ENCODE data around the gene MYH9.
A peak's percentile ranks its signal among the peaks of the same experiment; 100 is the strongest.

The MYH9 gene

DNA sequence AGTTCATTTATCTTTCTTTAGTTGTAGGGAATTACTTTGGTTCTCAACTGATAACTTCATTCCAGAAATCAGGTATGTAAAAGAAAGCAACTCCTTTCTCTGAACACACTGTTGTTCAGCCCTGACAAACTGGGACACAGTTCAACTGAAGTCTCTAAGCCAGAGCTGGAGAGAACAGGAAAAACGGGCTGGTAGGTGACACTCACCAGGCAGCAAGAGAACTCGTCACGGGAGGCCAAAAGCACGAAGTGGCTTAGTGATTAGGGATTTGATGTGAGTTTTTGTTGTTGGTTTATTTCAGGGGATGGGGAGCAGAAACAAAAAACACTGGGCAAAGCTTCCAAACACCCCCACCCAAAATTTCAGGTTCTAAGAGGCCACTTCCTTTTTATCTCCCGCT lies 54.1 kb downstream of the MYH9 start:
- TF ChIP-seq, protein P1, sequence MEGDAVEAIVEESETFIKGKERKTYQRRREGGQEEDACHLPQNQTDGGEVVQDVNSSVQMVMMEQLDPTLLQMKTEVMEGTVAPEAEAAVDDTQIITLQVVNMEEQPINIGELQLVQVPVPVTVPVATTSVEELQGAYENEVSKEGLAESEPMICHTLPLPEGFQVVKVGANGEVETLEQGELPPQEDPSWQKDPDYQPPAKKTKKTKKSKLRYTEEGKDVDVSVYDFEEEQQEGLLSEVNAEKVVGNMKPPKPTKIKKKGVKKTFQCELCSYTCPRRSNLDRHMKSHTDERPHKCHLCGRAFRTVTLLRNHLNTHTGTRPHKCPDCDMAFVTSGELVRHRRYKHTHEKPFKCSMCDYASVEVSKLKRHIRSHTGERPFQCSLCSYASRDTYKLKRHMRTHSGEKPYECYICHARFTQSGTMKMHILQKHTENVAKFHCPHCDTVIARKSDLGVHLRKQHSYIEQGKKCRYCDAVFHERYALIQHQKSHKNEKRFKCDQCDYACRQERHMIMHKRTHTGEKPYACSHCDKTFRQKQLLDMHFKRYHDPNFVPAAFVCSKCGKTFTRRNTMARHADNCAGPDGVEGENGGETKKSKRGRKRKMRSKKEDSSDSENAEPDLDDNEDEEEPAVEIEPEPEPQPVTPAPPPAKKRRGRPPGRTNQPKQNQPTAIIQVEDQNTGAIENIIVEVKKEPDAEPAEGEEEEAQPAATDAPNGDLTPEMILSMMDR (IDR thresholded peaks at IDR 0.05; ENCODE audit: insufficient read depth, low read length, poor library complexity, severe bottlenecking), result no peak
- H3K4me3 ChIP-seq (replicated peaks; ENCODE audit: low read depth, low read length), result no peak overlapping the region
- H3K27me3 ChIP-seq (replicated peaks; ENCODE audit: control insufficient read depth, insufficient read depth, low read length), result no peaks in the 10 kb centered on the region
- H3K36me3 ChIP-seq (ENCODE audit: control insufficient read depth, insufficient read depth, low read length), result peaks cover 27% of the 10 kb centered on the region
- no peak for DNase-seq (ENCODE audit: extremely low read depth, insufficient read length)

DNA sequence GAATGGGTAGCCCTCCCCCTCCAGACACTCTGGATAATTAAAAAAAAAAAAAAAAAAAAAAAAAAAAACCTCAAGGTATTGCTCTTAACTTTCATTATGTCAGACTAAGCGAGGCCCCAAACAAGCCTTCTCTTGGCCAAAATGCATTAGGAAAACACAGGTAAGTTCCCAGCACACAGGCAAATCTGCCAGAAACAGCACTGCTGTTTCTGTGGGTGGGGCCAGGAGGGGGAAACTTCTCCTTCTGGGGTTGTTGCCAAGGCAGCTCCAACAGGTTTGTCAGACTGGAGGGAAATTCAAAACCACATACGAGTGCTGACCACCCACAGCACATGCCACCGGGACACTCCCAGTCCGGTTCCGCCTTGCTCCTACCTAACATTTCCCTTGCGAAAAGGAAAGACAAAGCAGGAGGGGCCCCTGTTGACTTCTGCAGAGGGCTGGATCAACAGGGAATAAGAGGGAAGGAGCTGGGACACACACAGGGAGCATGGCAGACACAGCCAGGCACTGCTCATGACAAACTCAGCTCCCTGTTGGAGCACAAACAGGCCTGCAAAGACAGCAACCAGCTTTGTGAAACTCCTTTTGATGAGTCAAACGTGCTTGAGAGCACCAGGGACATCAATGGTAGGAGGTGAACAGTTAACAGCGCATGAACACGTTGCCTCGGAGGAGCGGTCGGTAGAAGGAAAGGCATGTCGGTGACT lies 55.0 kb downstream of the MYH9 start:
- peak; percentile 72 for DNase-seq (ENCODE audit: extremely low read depth, insufficient read length)
- H3K36me3 ChIP-seq (ENCODE audit: control insufficient read depth, insufficient read depth, low read length), result peaks cover 31% of the 10 kb centered on the region
- peak overlapping the region; percentile 33 for H3K4me3 ChIP-seq (replicated peaks; ENCODE audit: low read depth, low read length)
- TF ChIP-seq, protein P1 (IDR thresholded peaks at IDR 0.05; ENCODE audit: insufficient read depth, low read length, poor library complexity, severe bottlenecking), result no peak
- no peaks in the 10 kb centered on the region for H3K27me3 ChIP-seq (replicated peaks; ENCODE audit: control insufficient read depth, insufficient read depth, low read length)

DNA sequence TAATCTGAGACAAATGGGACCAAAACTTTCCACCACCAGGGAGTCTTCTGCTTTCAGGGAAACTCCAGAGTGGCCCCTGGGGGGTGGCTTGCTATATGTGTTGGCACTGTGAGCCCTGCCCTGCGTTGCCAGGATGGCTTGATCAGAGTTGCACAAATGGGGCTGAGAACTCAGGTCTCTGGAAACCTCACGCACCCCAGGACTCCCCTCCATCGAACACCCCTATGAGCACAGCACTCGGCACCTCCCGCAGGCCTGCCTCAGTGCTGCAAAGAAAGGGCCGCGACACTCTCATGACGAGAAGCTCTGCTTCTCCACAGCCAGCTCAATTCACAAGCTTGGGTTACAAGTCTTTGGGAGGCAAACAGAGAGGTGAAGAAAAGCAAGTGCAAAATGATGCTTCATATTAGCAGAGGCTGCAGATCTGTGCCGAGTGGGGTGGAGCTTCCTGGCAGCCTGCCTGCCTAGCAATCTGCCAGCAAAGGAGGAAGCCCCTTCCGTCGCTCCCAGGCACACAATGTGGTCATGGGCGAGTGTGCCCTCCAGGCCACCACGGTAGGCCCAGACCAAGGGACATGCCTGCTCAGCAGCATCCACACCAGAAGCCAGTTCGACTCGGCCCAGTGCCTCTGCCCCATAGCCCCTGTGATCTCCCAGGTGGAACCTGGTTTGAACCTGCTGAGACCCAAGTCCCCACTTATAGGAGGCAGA lies 55.7 kb downstream of the MYH9 start:
- H3K36me3 ChIP-seq (ENCODE audit: control insufficient read depth, insufficient read depth, low read length), result peaks cover 38% of the 10 kb centered on the region
- H3K27me3 ChIP-seq (replicated peaks; ENCODE audit: control insufficient read depth, insufficient read depth, low read length), result no peaks in the 10 kb centered on the region
- DNase-seq (ENCODE audit: extremely low read depth, insufficient read length), result peak; percentile 74
- peak overlapping the region; percentile 33 for H3K4me3 ChIP-seq (replicated peaks; ENCODE audit: low read depth, low read length)
- TF ChIP-seq, protein P1 (IDR thresholded peaks at IDR 0.05; ENCODE audit: insufficient read depth, low read length, poor library complexity, severe bottlenecking), result no peak

DNA sequence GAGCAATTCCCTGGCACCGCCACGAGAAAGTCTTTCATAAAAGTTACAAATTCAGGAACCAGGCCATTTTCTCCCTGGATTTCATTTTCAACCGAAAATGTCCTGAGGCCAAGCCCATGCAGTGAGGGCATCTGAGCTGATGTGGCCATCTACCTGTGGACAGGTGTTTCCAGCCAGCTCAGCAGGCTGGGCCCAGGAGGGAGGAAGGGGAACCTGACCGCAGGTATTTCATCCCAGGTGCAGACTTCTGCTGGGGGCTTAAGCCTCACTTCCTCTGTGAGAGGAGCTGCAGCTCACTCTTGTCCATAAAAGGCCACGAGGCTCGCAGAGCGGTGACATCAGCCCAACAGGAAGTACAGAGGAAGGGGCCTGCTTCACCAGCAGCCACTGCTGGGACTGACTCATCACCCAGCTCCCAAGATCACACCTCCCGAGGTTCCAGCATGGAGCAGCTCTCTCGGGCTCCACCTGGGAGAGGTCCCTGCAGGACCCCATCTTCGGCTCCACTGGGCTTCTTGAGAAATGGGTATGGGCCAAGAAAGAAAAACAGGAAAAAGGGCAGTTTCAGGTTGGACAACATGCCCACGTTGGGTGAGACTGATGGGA lies 56.4 kb downstream of the MYH9 start:
- TF ChIP-seq, protein P1 (IDR thresholded peaks at IDR 0.05; ENCODE audit: insufficient read depth, low read length, poor library complexity, severe bottlenecking), result no peak
- H3K4me3 ChIP-seq (replicated peaks; ENCODE audit: low read depth, low read length), result peak overlapping the region; percentile 33
- peaks cover 39% of the 10 kb centered on the region for H3K36me3 ChIP-seq (ENCODE audit: control insufficient read depth, insufficient read depth, low read length)
- peak; percentile 87 for DNase-seq (ENCODE audit: extremely low read depth, insufficient read length)
- H3K27me3 ChIP-seq (replicated peaks; ENCODE audit: control insufficient read depth, insufficient read depth, low read length), result no peaks in the 10 kb centered on the region

DNA sequence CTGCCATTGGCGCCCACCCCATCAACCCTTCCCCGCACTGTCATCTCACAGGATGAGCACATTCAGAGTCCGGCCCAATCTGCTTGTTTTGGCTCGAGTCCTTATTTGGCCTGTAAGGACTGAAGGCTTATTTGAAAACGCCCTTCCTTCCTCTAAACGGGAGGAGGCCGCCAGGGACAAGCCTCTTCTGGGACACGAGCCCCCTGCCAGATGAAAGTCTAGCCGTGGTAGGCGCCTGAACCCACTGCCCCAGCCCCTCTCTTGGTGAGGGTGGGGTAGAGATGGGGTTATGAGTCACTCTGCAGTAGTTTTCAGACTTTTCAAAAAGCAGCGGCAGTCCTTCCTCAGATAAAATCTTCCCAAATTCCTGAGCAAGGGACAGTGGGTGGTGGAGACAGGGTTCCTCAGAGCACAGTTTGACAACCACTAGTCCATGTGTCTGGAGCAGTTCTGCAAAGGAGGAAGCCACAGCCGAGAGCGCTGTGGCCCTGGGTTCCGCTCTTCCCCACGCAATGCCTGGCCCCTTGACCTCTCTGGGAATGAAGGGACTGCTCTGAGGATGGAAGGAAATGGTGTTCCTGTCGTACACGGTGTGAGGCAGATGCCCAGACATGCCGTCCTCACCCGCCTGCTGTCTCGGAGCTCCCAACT lies 57.0 kb downstream of the MYH9 start:
- TF ChIP-seq, protein P1 (IDR thresholded peaks at IDR 0.05; ENCODE audit: insufficient read depth, low read length, poor library complexity, severe bottlenecking), result no peak

More for the DNA sequence above, 57.0 kb downstream of the MYH9 start:
- no peaks in the 10 kb centered on the region for H3K27me3 ChIP-seq (replicated peaks; ENCODE audit: control insufficient read depth, insufficient read depth, low read length)
- peaks cover 41% of the 10 kb centered on the region for H3K36me3 ChIP-seq (ENCODE audit: control insufficient read depth, insufficient read depth, low read length)
- peak overlapping the region; percentile 26; the same call in 1 of the 2 replicates for H3K4me3 ChIP-seq (replicated peaks; ENCODE audit: low read depth, low read length)
- DNase-seq (ENCODE audit: extremely low read depth, insufficient read length), result no peak
